Upper lobe of right lung (tissue), 1 donor: Measurements from ENCODE around the gene DHRS2. TPM values are rescaled to one million over a fixed set of nuclear protein-coding genes. Genes with fewer than 3 reads are reported as not detected.

Experiments used
- ATAC-seq: fragments of 200-7000 bp; cut with Tn5 transposase; one replicate; pipeline ENCODE4 v1.9.1; 2020; ENCODE audit warnings: mild to moderate bottlenecking, moderate library complexity
- DNase-seq: peaks from one replicate; pipeline ENCODE4 v3.0.0-alpha.2; 2020
- H3K27ac ChIP-seq: fragments of 200-600 bp; one replicate; pipeline ENCODE4 v1.8.0; 2022
- H3K27me3 ChIP-seq: fragments of 200-600 bp; one replicate; pipeline ENCODE4 v1.8.0; 2022; ENCODE audit warnings: mild to moderate bottlenecking
- H3K36me3 ChIP-seq: fragments of 200-600 bp; one replicate; pipeline ENCODE4 v1.8.0; 2022
- H3K4me1 ChIP-seq: fragments of 200-600 bp; one replicate; pipeline ENCODE4 v1.8.0; 2022
- H3K4me3 ChIP-seq: fragments of 200-600 bp; one replicate; pipeline ENCODE4 v1.8.0; 2022; ENCODE audit warnings: mild to moderate bottlenecking
- H3K9me3 ChIP-seq: fragments of 200-600 bp; one replicate; pipeline ENCODE4 v1.8.0; 2022
- intact Hi-C: fragments of 100-400 bp; cut with DNase I; formaldehyde crosslinking; loops from one replicate; pipeline ENCODE4 v1.11.0; 2022
- total RNA-seq: library from RNA; stranded (reverse); fragmentation: NEBNext Ultra II Directional; extraction: Animal tissue kit (Norgen Biotek cat#: 25700); gene quantifications from one replicate; pipeline ENCODE4 v1.2.1, GENCODE V29; 2021
- TF ChIP-seq, protein P1 (sequence below): fragments of 200-600 bp; IDR thresholded peaks from one replicate; pipeline ENCODE4 v1.8.0; 2022; ENCODE audit warnings: antibody characterized with exemption
- donor health status: DM: no; HTN: yes; CAD: no; lungs with severe emphysema.

Gene DHRS2
- total RNA-seq, 1 donor from 2014 or later: 0.61 TPM

DNA sequence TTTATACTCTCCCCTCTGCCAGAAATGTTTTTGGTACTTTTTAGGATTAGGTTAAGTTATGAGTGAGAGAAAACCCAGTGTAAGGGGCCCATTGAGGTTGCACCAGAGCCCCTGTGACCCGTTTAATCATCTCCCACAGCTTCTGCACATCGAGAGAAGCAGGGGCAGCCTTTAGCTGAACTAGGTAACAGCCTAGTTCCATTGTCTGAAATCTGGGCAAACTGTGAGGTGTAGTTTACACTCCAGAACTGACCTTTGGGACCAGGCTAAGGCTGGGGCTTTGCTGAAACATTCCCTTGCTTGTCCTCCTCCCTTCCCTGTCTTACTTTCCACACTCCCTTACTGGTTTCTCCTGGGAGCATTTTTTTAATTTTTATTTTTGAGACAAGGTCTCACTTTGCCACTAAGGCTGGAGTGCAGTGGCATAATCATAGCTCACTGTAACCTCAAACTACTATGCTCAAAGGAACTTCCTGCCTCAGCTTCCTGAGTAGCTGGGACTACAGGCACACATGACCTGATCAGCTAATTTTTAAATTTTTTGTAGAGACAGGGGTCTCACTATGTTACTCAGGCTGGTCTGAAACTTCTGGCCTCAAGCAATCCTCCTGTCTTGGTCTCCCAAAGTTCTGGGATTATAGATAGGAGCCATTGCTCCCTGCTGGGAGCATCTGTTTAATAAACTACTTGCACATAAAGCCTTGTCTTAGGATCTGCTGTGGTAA, 25.9 kb upstream of the DHRS2 start:
- no peaks in the 10 kb centered on the region for H3K36me3 ChIP-seq

DNA sequence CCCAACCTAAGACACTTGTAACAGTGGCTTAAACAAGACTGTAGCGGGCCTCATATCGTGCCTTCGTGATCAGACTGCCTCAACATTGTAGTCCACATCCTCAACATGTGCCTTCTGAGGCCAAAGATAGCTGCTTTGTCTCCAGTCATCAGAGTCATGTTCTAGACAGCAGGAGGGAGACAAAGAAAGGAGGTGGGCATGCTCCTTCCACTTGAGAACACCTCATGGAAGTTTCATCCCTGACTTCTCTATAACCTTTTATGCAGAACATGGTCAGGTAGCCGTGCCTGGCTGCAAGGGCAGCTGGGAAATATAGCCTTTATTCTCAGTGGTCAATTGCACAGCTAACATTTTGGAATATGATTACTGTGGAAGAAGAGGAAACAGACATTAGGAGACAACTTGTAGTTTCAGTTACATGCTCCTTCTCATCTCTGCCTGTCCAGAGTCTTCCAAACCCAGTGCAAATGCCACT, 25.3 kb upstream of the DHRS2 start:
- intact Hi-C loops: no loop called here
- Histone ChIP-seq H3K4me3 (no peak overlapping the region), H3K27me3 (no peaks in the 10 kb centered on the region), H3K36me3 (no peaks in the 10 kb centered on the region), H3K9me3 (no peaks in the 10 kb centered on the region), H3K27ac (peak overlapping the region; percentile 45), H3K4me1 (no peaks in the 10 kb centered on the region)
- DNase-seq (no peak), ATAC-seq (no peak)
- TF ChIP-seq, protein P1, sequence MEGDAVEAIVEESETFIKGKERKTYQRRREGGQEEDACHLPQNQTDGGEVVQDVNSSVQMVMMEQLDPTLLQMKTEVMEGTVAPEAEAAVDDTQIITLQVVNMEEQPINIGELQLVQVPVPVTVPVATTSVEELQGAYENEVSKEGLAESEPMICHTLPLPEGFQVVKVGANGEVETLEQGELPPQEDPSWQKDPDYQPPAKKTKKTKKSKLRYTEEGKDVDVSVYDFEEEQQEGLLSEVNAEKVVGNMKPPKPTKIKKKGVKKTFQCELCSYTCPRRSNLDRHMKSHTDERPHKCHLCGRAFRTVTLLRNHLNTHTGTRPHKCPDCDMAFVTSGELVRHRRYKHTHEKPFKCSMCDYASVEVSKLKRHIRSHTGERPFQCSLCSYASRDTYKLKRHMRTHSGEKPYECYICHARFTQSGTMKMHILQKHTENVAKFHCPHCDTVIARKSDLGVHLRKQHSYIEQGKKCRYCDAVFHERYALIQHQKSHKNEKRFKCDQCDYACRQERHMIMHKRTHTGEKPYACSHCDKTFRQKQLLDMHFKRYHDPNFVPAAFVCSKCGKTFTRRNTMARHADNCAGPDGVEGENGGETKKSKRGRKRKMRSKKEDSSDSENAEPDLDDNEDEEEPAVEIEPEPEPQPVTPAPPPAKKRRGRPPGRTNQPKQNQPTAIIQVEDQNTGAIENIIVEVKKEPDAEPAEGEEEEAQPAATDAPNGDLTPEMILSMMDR: no peak

More for the DNA sequence above, 25.9 kb upstream of the DHRS2 start:
- TF ChIP-seq, protein P1: no peak
- DNase-seq (no peak), ATAC-seq (no peak)
- H3K4me1 ChIP-seq: no peaks in the 10 kb centered on the region
- intact Hi-C loops: no loop called here
- no peaks in the 10 kb centered on the region for H3K9me3 ChIP-seq
- H3K27me3 ChIP-seq: no peaks in the 10 kb centered on the region
- peak overlapping the region; percentile 45 for H3K27ac ChIP-seq
- no peak overlapping the region for H3K4me3 ChIP-seq

DNA sequence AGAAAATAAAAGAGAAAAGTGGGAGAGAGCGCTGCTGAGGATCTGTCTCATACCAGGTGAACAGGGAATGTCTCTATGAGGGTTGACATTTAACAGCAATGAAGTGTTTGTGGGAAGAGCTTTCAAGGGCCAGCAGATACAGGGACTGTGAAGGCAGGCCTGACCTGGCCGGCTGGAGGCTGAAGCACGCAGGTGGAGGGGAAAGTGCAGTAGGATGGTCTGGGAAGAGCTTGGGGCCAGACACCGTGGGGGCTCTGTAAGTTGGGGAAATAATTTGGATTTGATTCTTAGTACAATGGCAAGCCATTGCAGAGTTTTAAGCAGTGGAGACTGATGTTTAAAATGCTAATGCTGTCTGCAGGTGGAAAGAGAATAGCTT, 23.8 kb upstream of the DHRS2 start:
- Histone ChIP-seq H3K27ac (peak overlapping the region; percentile 45), H3K27me3 (no peaks in the 10 kb centered on the region)
- peak; percentile 76 for ATAC-seq

DNA sequence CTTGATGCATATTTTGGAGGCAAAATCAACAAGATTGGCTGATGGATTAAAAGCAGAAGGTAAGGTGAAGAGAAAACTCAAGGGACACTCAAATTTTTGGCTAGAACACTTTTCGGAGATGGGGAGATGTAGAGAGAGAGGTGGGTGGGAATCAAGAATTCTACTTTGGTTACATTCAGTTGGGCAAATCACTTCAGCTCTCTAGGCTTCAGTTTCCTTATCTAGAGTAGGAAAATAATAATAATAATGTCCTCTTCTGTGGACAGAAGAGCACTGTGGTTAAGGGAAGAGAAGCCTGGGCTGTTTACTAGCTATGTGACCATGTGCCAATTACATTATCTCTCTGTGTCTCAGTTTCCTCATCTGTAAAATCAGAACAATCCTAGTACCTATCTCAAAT, 23.4 kb upstream of the DHRS2 start:
- DNase-seq (no peak), ATAC-seq (no peak)
- TF ChIP-seq, protein P1: no peak
- Histone ChIP-seq H3K4me3 (peak overlapping the region; percentile 28), H3K9me3 (no peaks in the 10 kb centered on the region), H3K4me1 (no peaks in the 10 kb centered on the region), H3K27ac (peak overlapping the region; percentile 45), H3K36me3 (no peaks in the 10 kb centered on the region), H3K27me3 (no peaks in the 10 kb centered on the region)
- intact Hi-C loops: no loop called here

More for the DNA sequence above, 23.8 kb upstream of the DHRS2 start:
- Histone ChIP-seq H3K4me3 (peak overlapping the region; percentile 28), H3K36me3 (no peaks in the 10 kb centered on the region), H3K4me1 (no peaks in the 10 kb centered on the region), H3K9me3 (no peaks in the 10 kb centered on the region)
- TF ChIP-seq, protein P1: no peak
- intact Hi-C loops: no loop called here
- no peak for DNase-seq

DNA sequence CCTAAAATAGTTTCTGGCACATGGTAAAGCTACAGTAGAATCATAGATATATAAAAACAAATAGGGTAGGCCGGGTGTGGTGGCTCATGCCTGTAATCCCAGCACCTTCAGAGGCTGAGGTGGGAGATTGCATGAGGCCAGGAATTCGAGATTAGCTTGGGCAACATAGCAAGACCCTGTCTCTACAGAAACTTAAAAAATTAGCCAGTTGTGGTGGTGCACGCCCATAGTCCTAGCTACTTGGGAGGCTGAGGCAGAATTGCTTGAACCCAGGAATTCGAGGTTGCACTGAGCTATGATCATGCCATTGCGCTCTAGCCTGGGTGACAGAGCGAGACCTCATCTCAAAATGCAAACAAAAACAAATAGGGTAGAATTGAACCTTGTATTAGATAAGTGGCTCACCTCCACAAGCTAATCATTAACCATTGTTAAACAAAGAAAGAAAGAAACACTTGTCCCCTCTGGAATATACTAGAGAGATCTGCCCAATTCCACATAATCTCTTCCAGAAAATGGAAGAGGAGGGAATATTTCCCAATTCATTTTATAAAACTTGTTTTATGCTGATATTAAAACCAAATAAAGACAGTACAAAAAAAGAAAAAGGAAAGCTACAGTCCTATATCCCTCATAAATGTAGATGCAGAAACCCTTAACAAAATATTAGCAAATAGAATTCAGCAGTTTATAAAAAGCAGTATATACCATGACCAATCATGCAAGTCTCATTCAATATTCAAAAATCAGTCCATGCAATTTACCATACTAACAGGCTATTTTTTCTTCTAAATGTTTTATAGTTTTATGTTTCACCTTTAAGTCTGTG, 22.7 kb upstream of the DHRS2 start:
- ATAC-seq (no peak), DNase-seq (no peak)
- Histone ChIP-seq H3K27ac (peak overlapping the region; percentile 11), H3K27me3 (no peaks in the 10 kb centered on the region), H3K4me1 (no peaks in the 10 kb centered on the region), H3K36me3 (no peaks in the 10 kb centered on the region), H3K9me3 (no peaks in the 10 kb centered on the region), H3K4me3 (peak overlapping the region; percentile 28)
- intact Hi-C loops: no loop called here
- TF ChIP-seq, protein P1: no peak
